Keratinocyte (primary cell): Measurements from ENCODE around the gene HENMT1.

Experiments used
- CTCF ChIP-seq, 3 experiments: IDR thresholded peaks in 1 of 3; conservative IDR thresholded peaks in 1 of 3; optimal IDR thresholded peaks in 1 of 3; 2 replicates in 2 of 3; 3 replicates in 1 of 3; pipeline versions ENCODE3 to v1.5.1; 2011; ENCODE audit warnings: low read length in 3 of 3, mild to moderate bottlenecking in 3 of 3, moderate library complexity in 2 of 3, control low read depth in 1 of 3, inconsistent platforms in 1 of 3; ENCODE audit not compliant: insufficient read depth in 2 of 3; ENCODE audit errors: extremely low read depth in 1 of 3
- EZH2 ChIP-seq: IDR thresholded peaks from one replicate; pipeline ENCODE4 v1.6.1; 2012; ENCODE audit warnings: inconsistent platforms, mild to moderate bottlenecking, low read length, moderate library complexity

- TF ChIP-seq CTCF (optimal IDR thresholded peaks at IDR 0.05 in 1 of 3, IDR thresholded peaks at IDR 0.05 in 1 of 3, conservative IDR thresholded peaks at IDR 0.05 in 1 of 3; ENCODE audit: extremely low read depth in 1 of 3, insufficient read depth in 2 of 3, low read length in 3 of 3), result no peak
- TF ChIP-seq EZH2, result no peak
These were observed 45.8 kb upstream of the HENMT1 start for GRCh38 chr1:108706643-108707042.
